Measurements from ENCODE around the gene CEP19. TPM values are rescaled to one million over a fixed set of nuclear protein-coding genes. Genes with fewer than 3 reads are reported as not detected.

CEP19 gene
- polyA plus RNA-seq, 1 donor from 2014 or later, result 43.1 TPM

DNA sequence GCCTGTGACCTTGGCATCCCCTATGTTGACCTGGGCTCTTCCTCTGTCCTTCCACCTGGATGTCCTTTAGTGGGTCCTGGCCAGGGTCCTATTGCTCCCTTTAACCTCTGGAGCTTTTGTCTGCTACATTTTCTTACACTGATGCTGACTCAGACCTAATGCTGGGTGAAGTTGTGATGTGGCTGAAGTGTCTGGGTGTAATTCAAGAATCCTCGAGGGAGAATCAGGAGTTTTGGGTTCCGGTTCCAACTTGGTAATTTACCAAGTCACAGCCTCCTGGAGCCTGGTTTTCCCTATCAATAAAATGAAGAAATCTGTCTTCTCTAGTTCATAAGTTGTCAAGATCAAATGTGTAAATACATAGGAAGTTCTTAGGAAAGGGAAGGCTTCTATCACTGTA, 25.6 kb downstream of the CEP19 start:
- H2AFZ ChIP-seq (ENCODE audit: low read depth, low read length), result no peak overlapping the region
- H3K4me2 ChIP-seq (ENCODE audit: low read length), result no peak overlapping the region
- no peaks in the 10 kb centered on the region for H4K20me1 ChIP-seq (ENCODE audit: insufficient read depth)
- no peaks in the 10 kb centered on the region for H3K9me2 ChIP-seq (ENCODE audit: insufficient read depth, low read length)
- no peaks in the 10 kb centered on the region for H3K36me3 ChIP-seq (ENCODE audit: insufficient read depth, low read length)
- no peaks in the 10 kb centered on the region for H3K27me3 ChIP-seq (ENCODE audit: insufficient read depth, low read depth, low read length)
- H3K27ac ChIP-seq (ENCODE audit: low read length), result no peak overlapping the region
- H3K79me2 ChIP-seq (replicated peaks; ENCODE audit: insufficient read depth, low read length), result no peaks in the 10 kb centered on the region
- no peak overlapping the region for H3K4me3 ChIP-seq (ENCODE audit: low read length)
- no peaks in the 10 kb centered on the region for H3K9me3 ChIP-seq (ENCODE audit: low read length)
- TF ChIP-seq TAF1 (IDR thresholded peaks at IDR 0.05; ENCODE audit: low read depth) (no peak), EZH2 (IDR thresholded peaks at IDR 0.05; ENCODE audit: borderline replicate concordance, insufficient read depth, low read length, poor library complexity, severe bottlenecking) (no peak)
- TF ChIP-seq, protein P1, sequence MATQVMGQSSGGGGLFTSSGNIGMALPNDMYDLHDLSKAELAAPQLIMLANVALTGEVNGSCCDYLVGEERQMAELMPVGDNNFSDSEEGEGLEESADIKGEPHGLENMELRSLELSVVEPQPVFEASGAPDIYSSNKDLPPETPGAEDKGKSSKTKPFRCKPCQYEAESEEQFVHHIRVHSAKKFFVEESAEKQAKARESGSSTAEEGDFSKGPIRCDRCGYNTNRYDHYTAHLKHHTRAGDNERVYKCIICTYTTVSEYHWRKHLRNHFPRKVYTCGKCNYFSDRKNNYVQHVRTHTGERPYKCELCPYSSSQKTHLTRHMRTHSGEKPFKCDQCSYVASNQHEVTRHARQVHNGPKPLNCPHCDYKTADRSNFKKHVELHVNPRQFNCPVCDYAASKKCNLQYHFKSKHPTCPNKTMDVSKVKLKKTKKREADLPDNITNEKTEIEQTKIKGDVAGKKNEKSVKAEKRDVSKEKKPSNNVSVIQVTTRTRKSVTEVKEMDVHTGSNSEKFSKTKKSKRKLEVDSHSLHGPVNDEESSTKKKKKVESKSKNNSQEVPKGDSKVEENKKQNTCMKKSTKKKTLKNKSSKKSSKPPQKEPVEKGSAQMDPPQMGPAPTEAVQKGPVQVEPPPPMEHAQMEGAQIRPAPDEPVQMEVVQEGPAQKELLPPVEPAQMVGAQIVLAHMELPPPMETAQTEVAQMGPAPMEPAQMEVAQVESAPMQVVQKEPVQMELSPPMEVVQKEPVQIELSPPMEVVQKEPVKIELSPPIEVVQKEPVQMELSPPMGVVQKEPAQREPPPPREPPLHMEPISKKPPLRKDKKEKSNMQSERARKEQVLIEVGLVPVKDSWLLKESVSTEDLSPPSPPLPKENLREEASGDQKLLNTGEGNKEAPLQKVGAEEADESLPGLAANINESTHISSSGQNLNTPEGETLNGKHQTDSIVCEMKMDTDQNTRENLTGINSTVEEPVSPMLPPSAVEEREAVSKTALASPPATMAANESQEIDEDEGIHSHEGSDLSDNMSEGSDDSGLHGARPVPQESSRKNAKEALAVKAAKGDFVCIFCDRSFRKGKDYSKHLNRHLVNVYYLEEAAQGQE (IDR thresholded peaks at IDR 0.05; ENCODE audit: borderline replicate concordance), result no peak
- H3F3A ChIP-seq (ENCODE audit: insufficient read depth, low read length, poor library complexity, severe bottlenecking), result no peaks in the 10 kb centered on the region
- no peak overlapping the region for H3K9ac ChIP-seq (ENCODE audit: low read length)

DNA sequence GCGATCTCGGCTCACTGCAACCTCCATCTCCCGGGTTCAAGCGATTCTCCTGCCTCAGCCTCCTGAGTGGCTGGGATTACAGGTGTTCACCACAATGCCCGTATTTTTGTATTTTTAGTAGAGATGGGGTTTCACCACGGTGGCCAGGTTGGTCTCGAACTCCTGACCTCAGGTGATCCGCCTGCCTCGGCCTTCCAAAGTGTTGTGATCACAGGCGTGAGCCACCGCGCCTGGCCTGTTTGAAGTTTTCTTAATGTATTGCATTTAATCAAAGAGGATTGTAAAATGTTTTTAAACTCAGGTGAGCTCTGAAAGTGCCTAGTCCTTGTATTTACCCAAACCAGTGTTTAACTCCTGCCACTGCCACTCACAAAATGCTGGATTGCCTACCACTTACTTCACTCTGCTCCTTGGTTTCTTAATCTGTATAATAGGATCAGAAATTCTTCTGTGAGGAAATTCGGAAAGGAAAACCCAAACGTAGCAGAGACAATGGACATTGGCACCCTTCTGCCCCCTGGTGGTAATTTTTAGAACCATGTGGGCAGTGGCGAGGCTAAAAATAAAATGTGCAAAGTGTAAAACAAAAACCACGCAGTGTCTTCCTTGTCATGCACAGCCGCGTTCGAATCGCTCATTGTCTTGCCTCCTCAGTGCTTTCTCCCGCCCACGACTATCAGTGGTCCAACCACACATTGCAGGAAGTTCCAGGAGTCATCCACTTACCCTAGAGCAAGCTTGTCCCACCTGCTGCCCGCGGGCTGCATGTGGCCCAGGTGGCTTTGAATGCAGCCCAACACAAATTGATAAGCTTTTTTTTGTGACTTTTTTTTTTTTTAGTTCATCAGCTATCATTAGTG, 27.3 kb downstream of the CEP19 start:
- Histone ChIP-seq H3K4me3 (ENCODE audit: low read length) (no peak overlapping the region), H3K36me3 (ENCODE audit: insufficient read depth, low read length) (no peaks in the 10 kb centered on the region), H4K20me1 (ENCODE audit: insufficient read depth) (no peaks in the 10 kb centered on the region), H3K9me2 (ENCODE audit: insufficient read depth, low read length) (no peaks in the 10 kb centered on the region), H3K27me3 (ENCODE audit: insufficient read depth, low read depth, low read length) (no peaks in the 10 kb centered on the region), H3K4me2 (ENCODE audit: low read length) (no peak overlapping the region), H2AFZ (ENCODE audit: low read depth, low read length) (no peak overlapping the region), H3K9ac (ENCODE audit: low read length) (no peak overlapping the region), H3K79me2 (replicated peaks; ENCODE audit: insufficient read depth, low read length) (no peaks in the 10 kb centered on the region), H3K27ac (ENCODE audit: low read length) (no peak overlapping the region), H3K9me3 (ENCODE audit: low read length) (no peaks in the 10 kb centered on the region), H3F3A (ENCODE audit: insufficient read depth, low read length, poor library complexity, severe bottlenecking) (no peaks in the 10 kb centered on the region)
- no peak for TF ChIP-seq MXI1 (conservative IDR thresholded peaks at IDR 0.05; ENCODE audit: poor library complexity, severe bottlenecking)
- TF ChIP-seq POLR2AphosphoS5 (IDR thresholded peaks at IDR 0.05), result no peak
- TF ChIP-seq, protein P1 (IDR thresholded peaks at IDR 0.05; ENCODE audit: borderline replicate concordance), result no peak
- no peak for TF ChIP-seq EZH2 (IDR thresholded peaks at IDR 0.05; ENCODE audit: borderline replicate concordance, insufficient read depth, low read length, poor library complexity, severe bottlenecking)
- TF ChIP-seq SMC3 (conservative IDR thresholded peaks at IDR 0.05; ENCODE audit: poor library complexity), result peak; percentile 91
- TF ChIP-seq, protein P2, sequence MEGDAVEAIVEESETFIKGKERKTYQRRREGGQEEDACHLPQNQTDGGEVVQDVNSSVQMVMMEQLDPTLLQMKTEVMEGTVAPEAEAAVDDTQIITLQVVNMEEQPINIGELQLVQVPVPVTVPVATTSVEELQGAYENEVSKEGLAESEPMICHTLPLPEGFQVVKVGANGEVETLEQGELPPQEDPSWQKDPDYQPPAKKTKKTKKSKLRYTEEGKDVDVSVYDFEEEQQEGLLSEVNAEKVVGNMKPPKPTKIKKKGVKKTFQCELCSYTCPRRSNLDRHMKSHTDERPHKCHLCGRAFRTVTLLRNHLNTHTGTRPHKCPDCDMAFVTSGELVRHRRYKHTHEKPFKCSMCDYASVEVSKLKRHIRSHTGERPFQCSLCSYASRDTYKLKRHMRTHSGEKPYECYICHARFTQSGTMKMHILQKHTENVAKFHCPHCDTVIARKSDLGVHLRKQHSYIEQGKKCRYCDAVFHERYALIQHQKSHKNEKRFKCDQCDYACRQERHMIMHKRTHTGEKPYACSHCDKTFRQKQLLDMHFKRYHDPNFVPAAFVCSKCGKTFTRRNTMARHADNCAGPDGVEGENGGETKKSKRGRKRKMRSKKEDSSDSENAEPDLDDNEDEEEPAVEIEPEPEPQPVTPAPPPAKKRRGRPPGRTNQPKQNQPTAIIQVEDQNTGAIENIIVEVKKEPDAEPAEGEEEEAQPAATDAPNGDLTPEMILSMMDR (IDR thresholded peaks at IDR 0.05; ENCODE audit: poor library complexity, severe bottlenecking), result peak; percentile 83
- TF ChIP-seq TAF1 (IDR thresholded peaks at IDR 0.05; ENCODE audit: low read depth), result no peak
- TF ChIP-seq RAD21 (conservative IDR thresholded peaks at IDR 0.05), result peak; percentile 78
- no peak for TF ChIP-seq EP300 (conservative IDR thresholded peaks at IDR 0.05; ENCODE audit: poor library complexity, severe bottlenecking)

Measured in neural cell (in vitro differentiated cells).